GM10248 (cell line): ENCODE results near the gene THBD.

Experiments used
- CTCF ChIA-PET: fragments of 300-600 bp; sonication (Branson Sonifier 250); formaldehyde crosslinking; extraction: SDS; loops from one replicate; lab custom pipeline; 2021; ENCODE audit warnings: antibody characterized with exemption; lab: Yijun Ruan, JAX
- POLR2A ChIA-PET: fragments of 350-650 bp; sonication (Branson Sonifier 250); formaldehyde crosslinking; extraction: SDS; loops from one replicate; lab custom pipeline; 2020; ENCODE audit warnings: antibody characterized with exemption; lab: Yijun Ruan, JAX
- DNase-seq: peaks from one replicate; pipeline ENCODE4 v3.0.0; 2012; ENCODE audit errors: extremely low spot score
- TF ChIP-seq, protein P1 (sequence below): IDR thresholded peaks from 2 replicates; pipeline ENCODE4 v1.5.1; 2012; ENCODE audit warnings: mild to moderate bottlenecking, low read depth; ENCODE audit errors: extremely low read depth, missing control alignments, control extremely low read depth

The THBD gene

DNA sequence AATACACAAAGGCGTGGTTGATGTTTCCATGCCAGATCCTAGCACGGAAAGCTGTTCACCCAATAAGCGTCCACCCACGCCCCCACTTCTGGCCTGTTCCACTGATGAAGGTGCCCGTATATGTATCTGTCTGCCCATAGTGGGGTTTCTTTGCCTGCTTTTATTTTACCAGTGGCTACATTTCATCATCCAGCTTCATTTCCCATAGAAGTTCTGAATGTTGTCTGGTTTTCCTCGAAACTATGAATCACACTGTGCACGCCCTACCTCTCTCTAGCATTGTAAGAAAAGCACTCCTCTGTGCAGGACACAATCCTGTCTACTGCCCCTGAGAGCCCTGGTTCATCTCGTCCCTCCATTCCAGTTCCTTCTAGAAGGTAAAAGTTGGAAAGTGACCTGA lies 45.5 kb upstream of the THBD start:
- TF ChIP-seq, protein P1, sequence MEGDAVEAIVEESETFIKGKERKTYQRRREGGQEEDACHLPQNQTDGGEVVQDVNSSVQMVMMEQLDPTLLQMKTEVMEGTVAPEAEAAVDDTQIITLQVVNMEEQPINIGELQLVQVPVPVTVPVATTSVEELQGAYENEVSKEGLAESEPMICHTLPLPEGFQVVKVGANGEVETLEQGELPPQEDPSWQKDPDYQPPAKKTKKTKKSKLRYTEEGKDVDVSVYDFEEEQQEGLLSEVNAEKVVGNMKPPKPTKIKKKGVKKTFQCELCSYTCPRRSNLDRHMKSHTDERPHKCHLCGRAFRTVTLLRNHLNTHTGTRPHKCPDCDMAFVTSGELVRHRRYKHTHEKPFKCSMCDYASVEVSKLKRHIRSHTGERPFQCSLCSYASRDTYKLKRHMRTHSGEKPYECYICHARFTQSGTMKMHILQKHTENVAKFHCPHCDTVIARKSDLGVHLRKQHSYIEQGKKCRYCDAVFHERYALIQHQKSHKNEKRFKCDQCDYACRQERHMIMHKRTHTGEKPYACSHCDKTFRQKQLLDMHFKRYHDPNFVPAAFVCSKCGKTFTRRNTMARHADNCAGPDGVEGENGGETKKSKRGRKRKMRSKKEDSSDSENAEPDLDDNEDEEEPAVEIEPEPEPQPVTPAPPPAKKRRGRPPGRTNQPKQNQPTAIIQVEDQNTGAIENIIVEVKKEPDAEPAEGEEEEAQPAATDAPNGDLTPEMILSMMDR: no peak
- CTCF ChIA-PET: interaction anchor here (0.7 to 1.8 kb wide), 6 partner anchors 13 to 32 kb away, joined by 3 to 7 read pairs (median 4); no protein-coding TSS in a partner anchor
- POLR2A ChIA-PET: no interaction called here
- DNase-seq: no peak

DNA sequence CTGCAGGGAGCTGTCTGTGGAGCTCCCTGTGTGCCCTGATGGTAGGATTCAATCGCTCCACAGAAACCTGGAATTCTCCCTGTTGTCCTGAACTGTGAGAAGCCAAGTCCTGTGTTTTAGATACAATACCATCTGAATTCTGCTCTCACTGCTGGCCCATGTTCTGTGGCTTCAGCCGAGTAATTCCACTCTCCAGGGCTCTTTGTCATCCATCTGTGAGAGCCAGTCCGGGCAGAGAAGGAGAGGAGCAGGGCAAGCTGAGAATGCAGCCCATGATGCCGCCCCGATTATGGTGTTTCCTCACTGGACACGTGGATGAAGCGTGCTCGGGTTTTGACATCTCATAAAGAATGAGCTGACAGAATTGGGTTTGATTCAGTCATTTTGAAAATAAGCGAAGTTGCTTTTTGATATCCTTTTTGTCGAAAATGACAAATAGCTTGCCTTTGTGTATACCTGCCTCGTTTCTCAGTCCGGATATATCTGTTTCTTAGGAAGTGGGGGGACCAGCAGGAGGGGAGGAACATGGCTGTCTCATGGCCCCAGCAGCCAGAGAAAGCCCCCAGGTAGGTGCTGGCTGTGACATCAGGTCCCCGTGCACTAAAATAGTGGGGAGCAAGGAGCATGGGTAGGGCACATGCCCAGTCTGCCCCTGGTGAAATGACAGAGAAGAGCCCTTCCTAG lies 44.9 kb upstream of the THBD start:
- no peak for DNase-seq
- TF ChIP-seq, protein P1: no peak
- ChIA-PET CTCF (interaction anchor here (0.7 to 1.3 kb wide), 3 partner anchors 19 to 32 kb away, joined by 3 read pairs; no protein-coding TSS in a partner anchor), POLR2A (no interaction called here)

DNA sequence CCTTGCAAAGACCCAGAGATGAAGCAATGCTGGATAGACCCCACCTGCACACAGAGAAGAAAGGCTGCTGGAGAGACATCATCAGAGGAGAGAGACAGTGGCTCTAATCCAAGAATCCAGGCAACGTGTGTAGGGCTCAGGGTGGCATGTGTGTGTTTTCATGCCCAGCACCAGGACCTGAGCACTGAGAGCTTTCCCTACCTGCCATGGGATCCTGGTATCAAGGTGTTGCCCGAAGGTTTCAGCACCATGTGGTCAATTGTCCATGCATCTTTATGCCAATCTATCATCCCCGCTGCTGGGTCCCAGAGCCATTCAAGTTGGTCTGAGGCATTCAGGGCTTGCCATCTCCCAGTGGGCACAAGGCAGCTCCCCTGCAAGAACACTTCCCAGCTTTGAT lies 44.1 kb upstream of the THBD start:
- TF ChIP-seq, protein P1: no peak
- no peak for DNase-seq
- ChIA-PET POLR2A (no interaction called here), CTCF (interaction anchor here (1.3 kb wide), 1 partner anchor 31 kb away, joined by 3 read pairs; no protein-coding TSS in a partner anchor)

DNA sequence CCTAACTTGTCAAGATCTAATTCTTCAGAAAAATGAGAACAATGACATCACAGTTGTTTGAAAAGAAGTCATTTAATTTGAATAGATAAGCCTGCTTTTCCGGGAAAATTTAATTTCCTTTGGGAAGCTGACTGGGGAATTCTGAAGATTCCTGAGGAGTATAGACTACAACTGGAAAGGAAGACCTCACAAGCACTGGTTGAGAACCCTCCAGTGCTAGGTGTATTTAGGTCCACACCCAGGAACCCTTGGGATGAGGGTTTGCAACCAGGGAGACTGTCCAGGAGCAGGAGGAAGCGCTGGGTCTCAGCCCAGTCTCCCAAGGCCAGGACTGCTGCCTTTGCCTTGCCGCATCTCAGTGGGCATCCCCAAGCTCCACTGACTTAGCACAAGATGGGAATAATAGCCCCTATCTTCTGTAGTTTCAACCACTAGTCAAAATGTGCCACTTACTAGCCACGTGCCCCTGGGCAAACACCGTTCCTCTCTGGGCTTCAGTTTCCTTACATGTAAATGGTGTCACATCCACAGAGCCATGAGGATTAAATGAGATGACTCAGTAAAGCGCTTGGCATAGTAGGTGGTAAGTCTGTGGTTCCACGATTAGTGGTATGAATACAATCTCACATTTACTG lies 43.5 kb upstream of the THBD start:
- TF ChIP-seq, protein P1: no peak
- DNase-seq: no peak
- POLR2A ChIA-PET: no interaction called here
- CTCF ChIA-PET: no interaction called here

DNA sequence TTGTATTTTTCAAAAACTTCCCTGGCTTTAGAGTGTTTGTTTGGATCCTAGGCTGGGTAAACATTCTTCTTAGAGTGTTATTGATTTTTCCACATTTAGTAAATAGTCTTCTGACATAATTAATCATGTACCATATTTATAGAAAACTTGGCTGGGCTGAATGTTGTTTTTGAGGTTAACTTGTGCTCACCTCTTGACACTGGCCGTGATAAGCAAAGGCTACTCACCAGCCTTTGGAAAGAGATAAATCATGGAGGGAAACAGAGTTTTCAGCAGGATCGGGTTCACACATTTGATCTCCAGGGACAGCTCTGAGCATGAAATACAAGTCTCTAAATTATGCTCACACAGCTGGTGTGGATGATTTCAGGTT lies 42.9 kb upstream of the THBD start:
- POLR2A ChIA-PET: no interaction called here
- TF ChIP-seq, protein P1: no peak
- no peak for DNase-seq
- CTCF ChIA-PET: interaction anchor here (1.3 kb wide), 1 partner anchor 42 kb away, joined by 5 read pairs; no protein-coding TSS in a partner anchor

DNA sequence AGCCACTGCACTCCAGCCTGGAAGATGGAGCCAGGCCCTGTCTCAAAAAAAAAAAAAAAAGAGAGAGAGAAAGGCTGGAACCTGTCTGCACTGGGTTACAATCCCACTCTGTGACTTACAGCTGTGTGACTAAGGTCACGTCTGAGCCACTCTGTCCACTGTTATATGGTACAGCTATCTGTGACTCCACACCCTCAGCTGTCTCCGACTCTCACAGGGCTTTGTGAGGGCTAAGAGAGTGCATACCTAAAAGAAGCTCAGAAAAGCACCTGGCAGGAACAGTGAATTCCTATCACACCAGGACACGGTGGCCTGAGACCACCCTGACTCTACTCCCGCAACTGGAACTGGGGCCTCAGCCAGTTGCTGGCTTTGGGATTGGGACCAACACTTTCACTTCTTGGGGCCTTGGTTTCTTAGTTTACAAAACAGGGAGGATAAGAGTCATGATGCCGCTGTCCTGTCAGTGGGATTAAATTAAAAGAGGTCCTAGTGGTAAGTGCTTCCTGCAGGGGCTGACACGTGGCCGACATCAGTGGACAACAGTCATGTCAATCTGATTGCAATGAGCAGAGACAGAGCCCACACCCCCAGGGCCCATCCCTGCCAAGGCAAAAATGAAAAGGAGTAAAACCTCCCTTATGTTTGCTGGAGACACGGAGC lies 42.4 kb upstream of the THBD start:
- TF ChIP-seq, protein P1: no peak
- no peak for DNase-seq
- ChIA-PET POLR2A (no interaction called here), CTCF (interaction anchor here (1.3 kb wide), 1 partner anchor 41 kb away, joined by 5 read pairs; no protein-coding TSS in a partner anchor)
